Retina (tissue), 1 donor: ENCODE results near the gene WDR36.

Experiments
- DNase-seq: peaks from one replicate; pipeline ENCODE4 v3.0.0-alpha.2; 2016

Gene WDR36

DNA sequence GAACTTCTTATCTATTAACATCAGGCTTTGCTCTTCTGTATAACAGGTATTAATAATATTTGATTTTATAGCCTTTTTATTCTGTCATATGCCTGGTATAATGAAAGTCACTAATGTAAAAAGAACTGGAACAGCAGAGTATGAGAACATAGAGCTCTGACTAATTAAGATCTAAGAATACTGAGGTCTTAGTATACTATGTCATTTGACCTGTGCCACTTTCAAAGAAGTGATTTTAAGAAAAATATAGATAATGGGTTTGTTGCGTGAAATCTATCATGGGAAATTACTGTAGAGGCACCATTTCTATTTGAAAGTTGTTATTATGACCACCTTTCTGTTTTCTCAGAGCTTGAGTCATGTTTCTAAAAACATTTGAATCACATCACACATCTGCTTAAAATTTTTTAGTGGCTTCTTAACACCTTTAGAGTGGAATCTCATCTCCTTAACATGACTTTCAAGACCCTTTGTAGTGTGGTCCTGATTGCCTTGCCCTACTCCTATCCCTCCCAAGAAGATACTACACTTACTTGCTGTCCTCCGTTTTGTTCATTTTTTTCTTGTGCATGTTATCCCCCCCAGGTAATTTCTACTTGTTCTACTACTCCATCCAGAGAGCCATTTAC is 14.3 kb downstream of the WDR36 start:
- no peak for DNase-seq

DNA sequence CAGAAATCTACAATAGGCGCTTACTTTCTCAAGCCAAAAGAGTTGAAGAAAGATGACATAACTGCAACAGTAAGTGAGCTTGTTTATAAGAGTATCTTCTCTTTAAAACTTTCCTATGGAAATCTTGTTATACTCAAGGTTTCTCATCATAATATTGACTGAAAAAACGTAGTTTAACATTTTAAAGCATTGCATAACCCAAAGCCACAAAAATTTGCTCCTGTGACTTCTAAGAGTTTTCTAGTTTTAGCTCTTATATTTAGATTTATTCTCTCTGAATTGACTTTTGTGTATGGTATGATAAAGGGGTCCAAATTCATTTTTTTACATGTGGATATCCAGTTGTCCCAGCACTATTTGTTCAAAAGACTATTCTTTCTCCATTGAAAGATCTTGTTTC is 15.2 kb downstream of the WDR36 start:
- DNase-seq, result no peak

GRCh38 chr5:111111956-111112355 is 19.8 kb downstream of the WDR36 start:
- no peak for DNase-seq

DNA sequence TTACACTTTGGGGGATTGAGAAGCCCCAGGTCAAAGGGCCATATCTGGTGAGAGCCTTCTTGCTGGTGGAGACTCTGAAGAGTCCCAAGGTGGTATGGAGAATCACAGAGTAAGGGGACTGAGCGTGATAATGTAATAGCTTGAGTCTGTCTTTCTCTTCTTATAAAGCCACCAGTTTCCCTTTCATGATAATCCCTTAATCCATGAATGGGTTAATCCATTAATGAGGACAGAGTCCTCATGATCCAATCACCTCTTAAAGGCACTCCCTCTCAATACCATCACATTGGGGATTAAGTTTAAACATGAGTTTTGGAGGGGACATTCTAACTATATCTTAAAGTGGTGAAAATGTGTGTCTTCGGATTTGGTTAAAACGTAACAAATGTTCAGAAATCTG is 21.5 kb downstream of the WDR36 start:
- DNase-seq, result no peak

DNA sequence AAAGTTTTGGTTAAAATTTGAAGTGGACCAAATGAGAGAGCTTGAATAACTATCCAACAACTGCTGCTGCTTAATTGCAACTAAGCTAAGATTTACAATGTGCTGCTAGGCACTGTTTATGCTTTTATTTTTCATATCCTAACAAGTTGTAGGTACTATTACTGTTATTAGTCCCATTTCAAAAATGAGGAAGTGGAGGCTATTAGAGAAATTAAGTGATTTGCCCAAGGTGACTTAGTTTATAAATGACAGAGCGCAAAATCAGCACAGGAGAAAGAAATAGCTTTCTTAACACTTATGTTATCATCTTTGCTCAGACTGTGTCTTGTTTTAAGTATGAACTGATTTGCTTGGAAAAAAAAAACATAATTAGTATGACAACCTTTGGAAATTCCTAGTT is 23.1 kb downstream of the WDR36 start:
- DNase-seq, result no peak

GRCh38 chr5:111116550-111116949 is 24.4 kb downstream of the WDR36 start:
- DNase-seq, result no peak

GRCh38 chr5:111117136-111117535 is 25.0 kb downstream of the WDR36 start:
- DNase-seq, result no peak

DNA sequence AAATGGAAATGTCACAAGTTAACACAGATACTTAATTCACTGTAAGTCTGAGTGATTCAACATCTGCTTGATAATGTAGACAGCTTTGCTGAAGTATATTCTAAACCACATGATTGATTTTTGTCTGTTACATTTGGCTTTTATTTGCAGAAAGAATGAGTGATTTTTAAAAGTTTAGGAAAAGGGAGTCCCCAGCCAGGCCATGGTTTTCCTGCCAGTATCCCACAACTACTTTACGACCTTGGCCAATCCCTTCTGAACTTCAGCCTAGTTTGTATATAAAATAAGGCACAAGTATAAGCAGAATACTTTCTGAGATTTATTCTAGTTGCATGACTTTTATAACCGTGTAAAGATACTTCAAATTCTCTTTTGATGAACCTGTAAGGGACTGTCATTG is 27.1 kb downstream of the WDR36 start:
- no peak for DNase-seq

DNA sequence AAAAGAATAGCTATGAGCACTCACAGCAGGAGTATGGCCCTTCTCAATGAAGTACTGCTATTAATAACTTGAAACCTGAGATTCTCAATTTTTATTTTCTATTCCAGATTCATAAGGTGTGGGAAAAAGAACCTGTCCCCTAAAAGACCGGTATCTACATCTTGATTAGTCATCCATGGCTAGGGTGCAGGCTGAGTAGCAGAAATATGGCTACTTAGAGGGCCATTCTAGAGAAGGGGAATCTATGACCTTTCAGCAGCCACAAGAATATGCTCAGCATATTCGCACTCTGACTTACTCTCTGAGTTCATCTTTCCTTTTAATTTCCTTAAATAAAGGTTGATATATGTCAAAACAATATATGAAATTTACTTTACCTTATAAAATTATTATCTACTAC is 27.7 kb downstream of the WDR36 start:
- no peak for DNase-seq

GRCh38 chr5:111120911-111121310 is 28.8 kb downstream of the WDR36 start:
- DNase-seq, result no peak

GRCh38 chr5:111121926-111122325 is 29.8 kb downstream of the WDR36 start:
- DNase-seq, result no peak

DNA sequence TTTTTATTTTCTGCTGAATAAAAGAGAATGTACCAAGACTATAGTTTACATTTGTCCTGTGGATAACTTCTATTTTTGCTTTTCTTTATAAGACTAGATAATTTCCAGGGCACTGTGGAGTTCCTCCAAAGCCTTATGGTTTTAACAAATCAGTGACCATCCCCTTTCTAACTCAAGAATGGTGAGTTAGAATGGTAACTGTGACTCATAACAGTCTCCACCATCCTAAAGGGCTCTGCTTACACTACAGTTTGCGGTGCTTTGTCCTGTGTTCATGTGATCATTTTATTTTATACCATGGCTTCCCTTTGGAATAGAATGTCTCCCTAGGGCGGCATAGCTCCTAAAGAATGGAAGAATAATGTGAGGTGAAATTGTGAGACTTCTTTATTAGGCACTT is 30.2 kb downstream of the WDR36 start:
- DNase-seq, result no peak

DNA sequence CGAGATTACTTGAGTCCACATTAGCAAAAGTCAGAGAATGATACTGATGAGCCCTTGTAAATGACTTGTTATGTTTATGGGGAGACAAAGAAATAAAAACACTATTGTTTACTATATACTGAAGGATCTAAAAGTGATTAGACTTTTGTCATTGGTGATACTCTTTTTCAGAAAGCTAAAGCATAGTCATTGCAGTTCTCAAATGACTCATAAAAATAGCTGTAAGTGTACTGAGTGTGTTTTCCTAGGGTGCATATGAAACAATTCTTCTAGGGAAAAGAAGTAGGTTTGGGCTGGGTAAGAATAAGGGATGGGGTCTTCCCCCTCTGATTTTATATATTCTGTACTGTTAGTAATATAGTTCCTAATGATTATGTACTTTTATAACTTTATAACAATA is 32.6 kb downstream of the WDR36 start:
- no peak for DNase-seq

GRCh38 chr5:111126896-111127295 is 34.7 kb downstream of the WDR36 start:
- DNase-seq, result no peak

DNA sequence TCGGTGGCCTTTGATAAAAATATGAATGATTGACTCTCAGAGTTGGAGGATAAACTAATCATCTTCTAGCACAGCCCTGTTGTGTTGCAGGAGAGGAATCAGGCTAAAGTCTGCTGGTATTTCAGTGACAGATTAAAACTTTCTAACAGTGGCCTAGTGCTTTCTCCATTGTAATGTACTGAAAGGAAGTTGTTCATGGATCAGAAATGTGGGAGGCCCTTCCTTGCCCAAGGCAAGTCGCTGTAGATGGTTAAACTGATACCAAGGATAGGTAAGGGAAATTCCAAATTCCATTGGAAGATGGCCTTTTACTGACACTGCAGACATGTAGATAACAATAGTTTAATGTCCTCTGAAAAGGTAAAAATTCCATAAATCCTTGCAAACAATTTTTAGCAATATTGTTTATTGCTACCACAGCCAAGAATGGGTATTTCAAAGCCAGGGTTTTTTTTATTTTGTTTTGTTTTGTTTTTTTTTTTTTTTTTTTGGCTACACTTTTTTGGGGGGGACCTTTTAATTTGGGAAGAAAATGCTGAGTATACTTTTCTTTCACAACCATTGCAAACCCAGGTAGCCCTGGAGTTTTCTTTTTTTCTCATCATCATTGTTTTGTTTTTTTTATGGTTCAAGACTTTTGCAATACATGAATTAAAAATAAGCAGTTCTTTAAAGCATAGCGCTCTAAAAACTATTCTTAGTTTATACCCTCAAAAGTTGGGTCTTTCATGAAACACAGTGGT is 35.5 kb downstream of the WDR36 start:
- no peak for DNase-seq

GRCh38 chr5:111129938-111130337 is 37.8 kb downstream of the WDR36 start:
- DNase-seq, result no peak

DNA sequence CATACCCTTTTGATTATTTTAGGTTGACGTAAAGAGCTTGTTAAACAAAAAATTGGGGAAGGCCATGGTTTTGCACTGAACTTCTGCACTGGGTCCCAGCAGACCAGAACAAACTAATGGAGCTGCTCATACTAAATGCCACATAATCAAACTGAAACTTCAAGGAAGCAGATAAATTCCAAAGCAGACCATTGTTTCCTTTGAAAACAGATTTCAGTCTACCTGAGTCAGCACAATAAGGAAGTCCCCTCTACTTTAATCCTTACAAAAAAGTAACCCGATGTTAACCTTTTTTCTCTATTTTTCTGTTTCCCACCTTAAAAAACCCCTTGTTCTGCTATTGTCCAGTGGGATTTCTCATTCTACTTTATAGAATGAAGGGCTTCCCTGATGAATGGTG is 39.2 kb downstream of the WDR36 start:
- no peak for DNase-seq

DNA sequence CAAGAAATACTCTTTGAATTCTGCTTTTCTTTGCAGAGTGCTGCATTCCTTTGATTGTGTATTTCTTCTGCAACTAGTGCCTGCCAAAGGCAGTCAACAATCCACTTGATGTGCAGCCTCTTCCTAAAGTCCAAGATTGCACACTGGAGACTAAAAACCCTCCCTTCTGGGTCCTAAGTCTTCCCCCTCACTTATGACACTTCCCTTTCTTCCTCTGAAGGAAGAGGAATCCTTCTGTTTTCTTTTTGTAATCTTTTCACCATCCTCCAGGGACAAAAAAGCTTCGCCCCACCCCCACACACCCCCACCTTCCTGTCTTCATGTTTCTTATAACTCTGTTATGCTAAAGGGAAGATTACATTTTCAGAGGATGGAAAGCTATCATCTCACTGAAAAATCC is 39.9 kb downstream of the WDR36 start:
- no peak for DNase-seq

DNA sequence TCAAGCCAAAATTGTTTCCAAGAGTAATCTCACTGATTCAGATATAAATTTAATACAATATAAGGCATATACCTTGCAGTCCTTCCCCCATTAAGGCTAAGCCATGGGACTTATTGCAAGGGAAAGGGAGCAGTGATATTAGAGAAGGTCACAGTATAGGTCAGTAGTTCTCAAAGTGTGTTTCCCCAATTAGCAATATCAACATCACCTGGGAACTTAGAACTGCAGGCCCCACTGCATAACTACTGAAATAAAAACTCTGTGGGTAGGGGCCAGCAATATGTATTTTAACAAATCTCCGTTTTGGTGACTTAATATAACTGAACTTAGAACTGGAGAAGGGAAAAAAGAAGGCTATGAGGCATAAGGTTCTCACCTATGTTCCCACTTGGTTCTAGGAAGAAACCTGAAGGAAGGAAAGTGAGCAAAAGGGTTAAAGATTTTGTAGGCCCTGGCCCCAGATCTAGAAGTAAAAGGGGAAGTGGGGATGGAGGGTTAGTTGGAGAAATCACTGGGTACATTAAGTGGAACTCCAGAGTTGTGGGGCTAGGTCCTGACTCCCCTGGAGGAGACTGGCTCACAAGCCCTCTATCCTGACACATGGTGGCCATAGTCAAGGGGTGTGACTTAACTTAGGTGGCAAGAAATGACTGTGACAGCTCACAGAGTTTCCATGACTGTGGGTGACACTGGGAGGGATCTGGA is 40.7 kb downstream of the WDR36 start:
- no peak for DNase-seq

- no peak for DNase-seq
Observed at GRCh38 chr5:111133436-111133751, 41.2 kb downstream of the WDR36 start.

DNA sequence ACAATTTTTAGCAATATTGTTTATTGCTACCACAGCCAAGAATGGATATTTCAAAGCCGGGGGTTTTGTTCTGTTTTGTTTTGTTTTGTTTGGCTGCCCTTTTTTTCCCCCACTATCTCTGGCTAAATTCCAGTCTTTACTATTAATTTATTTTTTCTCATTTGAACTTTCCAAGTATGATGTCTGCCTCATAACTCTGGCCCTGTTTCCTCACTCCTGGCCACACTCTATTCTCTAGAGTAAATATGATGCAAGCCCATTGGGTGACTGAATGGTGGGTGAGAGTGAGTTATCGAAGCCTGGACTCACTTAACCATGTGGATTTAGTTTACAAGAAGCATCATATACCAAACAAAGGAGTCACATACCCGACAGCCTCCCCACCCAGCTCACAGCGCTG is 41.9 kb downstream of the WDR36 start:
- no peak for DNase-seq

DNA sequence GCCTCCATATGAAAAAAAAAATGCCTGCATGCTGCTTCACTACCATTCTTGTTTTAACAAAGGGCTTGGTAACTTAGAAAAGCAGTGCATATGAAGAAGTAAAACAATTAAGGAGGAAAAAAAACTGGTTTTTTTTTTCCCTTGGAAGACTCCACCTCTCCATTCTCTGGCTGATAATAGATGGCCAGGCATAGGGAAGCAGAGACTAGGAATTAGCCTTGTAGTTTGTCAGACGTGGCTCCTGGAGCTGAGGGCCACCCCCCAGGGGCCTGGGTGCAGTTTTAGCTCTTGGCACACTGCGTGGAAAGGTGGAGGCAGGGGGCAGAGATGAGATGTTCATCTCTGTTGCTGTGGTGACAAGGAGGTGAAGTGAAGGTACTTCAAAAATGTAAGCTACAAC is 42.7 kb downstream of the WDR36 start:
- no peak for DNase-seq

DNA sequence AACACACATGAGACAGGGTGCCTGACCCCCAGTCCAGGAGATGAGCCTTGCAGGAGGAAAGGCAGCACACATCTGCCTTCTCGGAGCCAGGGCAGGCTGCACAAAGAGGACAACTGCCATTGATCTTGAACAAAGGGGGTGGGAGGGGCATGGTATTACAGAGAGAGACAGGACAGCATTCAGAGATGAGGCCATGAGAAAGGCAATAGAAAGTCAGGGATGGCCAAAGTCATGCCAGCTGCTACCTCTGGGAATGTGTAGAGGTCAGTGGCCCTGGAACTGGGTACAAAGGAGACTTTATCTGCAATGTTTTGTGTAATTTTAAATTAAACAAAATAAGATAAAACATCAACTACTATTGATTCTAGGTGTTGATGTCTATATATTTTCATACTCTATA is 43.2 kb downstream of the WDR36 start:
- peak; percentile 27 for DNase-seq

DNA sequence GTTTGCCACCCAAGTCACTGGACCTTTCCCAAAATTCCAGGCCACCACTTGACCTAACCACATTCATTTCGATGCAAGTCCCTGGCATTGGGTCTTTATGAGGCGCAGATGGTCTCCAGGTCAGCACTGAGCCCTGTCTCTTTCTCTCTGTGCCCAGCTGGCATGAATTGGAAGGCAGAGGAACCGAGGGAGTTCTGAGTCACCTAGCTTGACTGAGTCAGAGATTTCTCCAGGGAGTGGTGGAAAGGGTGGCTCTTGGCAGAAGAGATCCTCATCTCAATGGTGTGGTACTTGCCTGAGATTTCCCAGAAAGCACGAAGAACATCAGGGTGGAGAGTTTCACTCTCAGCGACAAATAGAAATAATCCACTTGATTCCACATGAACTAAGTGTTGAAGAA is 43.8 kb downstream of the WDR36 start:
- DNase-seq, result no peak

GRCh38 chr5:111138096-111138495 is 45.9 kb downstream of the WDR36 start:
- no peak for DNase-seq
